MCF 10A (cell line): ENCODE data around the gene ZFAND3. TPM values are rescaled to one million over a fixed set of nuclear protein-coding genes. Genes with fewer than 3 reads are reported as not detected.

Source experiments
- BruUV-seq: library from RNA; stranded (reverse); fragments of 400-500 nt; replicated peaks from 2 replicates; lab custom pipeline; 2021; lab: Mats Ljungman, UMichigan
- CTCF ChIA-PET: fragments of 300-600 bp; sonication (Branson Sonifier 250); formaldehyde crosslinking; extraction: SDS; loops from one replicate; lab custom pipeline; 2021; ENCODE audit warnings: antibody characterized with exemption, inconsistent platforms; lab: Yijun Ruan, JAX
- POLR2A ChIA-PET: fragments of 300-600, 350-650 bp; sonication (Branson Sonifier 250); formaldehyde crosslinking; extraction: SDS; loops from one replicate; lab custom pipeline; 2020; ENCODE audit warnings: antibody characterized with exemption, inconsistent platforms; lab: Yijun Ruan, JAX
- DNase-seq: peaks from one replicate; pipeline ENCODE4 v3.0.0-alpha.2; 2018; ENCODE audit not compliant: unreplicated experiment
- H3K27ac Mint-ChIP-seq: one replicate; pipeline ENCODE4 v1.8.0; 2022; ENCODE audit warnings: mild to moderate bottlenecking, low read depth, mixed read lengths; ENCODE audit not compliant: unreplicated experiment
- H3K27me3 Mint-ChIP-seq: one replicate; pipeline ENCODE4 v1.8.0; 2022; ENCODE audit warnings: mixed read lengths; ENCODE audit not compliant: insufficient read depth, unreplicated experiment
- H3K36me3 Mint-ChIP-seq: one replicate; pipeline ENCODE4 v1.8.0; 2022; ENCODE audit warnings: mild to moderate bottlenecking, moderate library complexity, mixed read lengths; ENCODE audit not compliant: insufficient read depth, unreplicated experiment
- H3K4me1 Mint-ChIP-seq: one replicate; pipeline ENCODE4 v1.8.0; 2022; ENCODE audit warnings: mixed read lengths; ENCODE audit not compliant: insufficient read depth, unreplicated experiment
- H3K4me3 Mint-ChIP-seq: one replicate; pipeline ENCODE4 v1.8.0; 2022; ENCODE audit warnings: mild to moderate bottlenecking, moderate library complexity, mixed read lengths; ENCODE audit not compliant: unreplicated experiment
- H3K9me3 Mint-ChIP-seq: one replicate; pipeline ENCODE4 v1.8.0; 2022; ENCODE audit warnings: mixed read lengths; ENCODE audit not compliant: unreplicated experiment
- CTCF ChIP-seq: fragments of 200-600 bp; IDR thresholded peaks from one replicate; pipeline ENCODE4 v1.8.0; 2022; ENCODE audit warnings: antibody characterized with exemption, mild to moderate bottlenecking; ENCODE audit not compliant: unreplicated experiment
- intact Hi-C: fragments of 100-400 bp; cut with micrococcal nuclease; formaldehyde crosslinking; loops from 2 replicates; pipeline ENCODE4 v1.14.1; 2022
- total RNA-seq: library from RNA; stranded (reverse); gene quantifications from 2 replicates; pipeline ENCODE4 v1.2.3, GENCODE V29; 2022

The ZFAND3 gene
- total RNA-seq, 1 experiment from 2014 or later = 100 TPM

GRCh38 chr6:37916149-37916548 lies 96.6 kb downstream of the ZFAND3 start:
- Mint-ChIP-seq H3K27me3 (no peaks in the 10 kb centered on the region), H3K27ac (no peak overlapping the region), H3K4me1 (peaks cover 17% of the 10 kb centered on the region), H3K4me3 (no peak overlapping the region), H3K36me3 (peaks cover 7% of the 10 kb centered on the region), H3K9me3 (no peaks in the 10 kb centered on the region)
- BruUV-seq = no TSS peak
- intact Hi-C loops = no loop called here
- TF ChIP-seq CTCF = no peak
- no peak for DNase-seq
- ChIA-PET CTCF (no interaction called here), POLR2A (no interaction called here)

DNA sequence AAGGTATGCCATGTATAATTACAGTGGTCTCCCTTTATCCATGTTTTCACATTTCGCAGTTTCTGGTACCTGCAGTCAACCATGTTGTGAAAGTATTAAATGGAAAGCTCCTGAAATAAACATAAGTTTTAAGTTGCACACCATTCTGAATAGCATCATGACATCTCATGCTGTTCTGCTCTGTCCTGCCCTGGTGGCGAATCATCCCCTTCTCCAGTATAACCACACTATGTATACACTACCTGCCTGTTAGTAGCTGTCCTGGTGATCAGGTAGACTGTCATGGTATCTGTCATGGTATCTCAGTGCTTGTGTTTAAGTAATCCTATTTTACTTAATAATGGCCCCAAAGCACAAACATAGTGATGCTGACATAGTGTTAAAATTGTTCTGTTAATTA lies 97.1 kb downstream of the ZFAND3 start:
- no peak overlapping the region for H3K27ac Mint-ChIP-seq
- BruUV-seq = no TSS peak
- no peaks in the 10 kb centered on the region for H3K9me3 Mint-ChIP-seq
- H3K4me1 Mint-ChIP-seq = peaks cover 17% of the 10 kb centered on the region
- no peak for TF ChIP-seq CTCF
- DNase-seq = peak; percentile 5
- H3K4me3 Mint-ChIP-seq = no peak overlapping the region
- POLR2A ChIA-PET = no interaction called here
- H3K27me3 Mint-ChIP-seq = no peaks in the 10 kb centered on the region
- intact Hi-C loops = no loop called here
- peaks cover 7% of the 10 kb centered on the region for H3K36me3 Mint-ChIP-seq
- CTCF ChIA-PET = no interaction called here

DNA sequence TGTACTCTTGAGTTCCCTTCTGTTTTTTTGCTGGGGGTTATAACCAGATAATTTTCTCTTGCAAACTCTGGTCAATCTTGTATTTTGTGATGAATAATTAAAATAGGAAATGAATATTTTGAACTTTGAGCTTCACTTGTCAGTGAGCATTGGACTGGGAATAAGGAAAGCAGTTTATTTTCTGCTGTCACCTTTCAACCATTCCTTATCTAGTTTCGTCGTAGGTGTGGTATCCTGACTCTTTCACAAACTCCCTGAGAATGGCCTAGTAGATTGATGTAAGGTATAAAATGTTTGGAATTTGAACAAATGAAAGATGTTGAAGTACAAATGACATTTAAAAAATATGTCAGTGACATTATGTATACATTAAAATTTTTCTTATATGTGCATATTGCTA lies 98.0 kb downstream of the ZFAND3 start:
- Mint-ChIP-seq H3K4me1 (peaks cover 17% of the 10 kb centered on the region), H3K36me3 (peaks cover 12% of the 10 kb centered on the region), H3K4me3 (no peak overlapping the region), H3K27me3 (no peaks in the 10 kb centered on the region), H3K27ac (no peak overlapping the region), H3K9me3 (no peaks in the 10 kb centered on the region)
- no peak for TF ChIP-seq CTCF
- no TSS peak for BruUV-seq
- DNase-seq = no peak
- POLR2A ChIA-PET = no interaction called here
- intact Hi-C loops = no loop called here
- CTCF ChIA-PET = interaction anchor here (0.6 to 1.0 kb wide), 3 partner anchors 20 to 955 kb away, joined by 3 read pairs; no protein-coding TSS in a partner anchor

DNA sequence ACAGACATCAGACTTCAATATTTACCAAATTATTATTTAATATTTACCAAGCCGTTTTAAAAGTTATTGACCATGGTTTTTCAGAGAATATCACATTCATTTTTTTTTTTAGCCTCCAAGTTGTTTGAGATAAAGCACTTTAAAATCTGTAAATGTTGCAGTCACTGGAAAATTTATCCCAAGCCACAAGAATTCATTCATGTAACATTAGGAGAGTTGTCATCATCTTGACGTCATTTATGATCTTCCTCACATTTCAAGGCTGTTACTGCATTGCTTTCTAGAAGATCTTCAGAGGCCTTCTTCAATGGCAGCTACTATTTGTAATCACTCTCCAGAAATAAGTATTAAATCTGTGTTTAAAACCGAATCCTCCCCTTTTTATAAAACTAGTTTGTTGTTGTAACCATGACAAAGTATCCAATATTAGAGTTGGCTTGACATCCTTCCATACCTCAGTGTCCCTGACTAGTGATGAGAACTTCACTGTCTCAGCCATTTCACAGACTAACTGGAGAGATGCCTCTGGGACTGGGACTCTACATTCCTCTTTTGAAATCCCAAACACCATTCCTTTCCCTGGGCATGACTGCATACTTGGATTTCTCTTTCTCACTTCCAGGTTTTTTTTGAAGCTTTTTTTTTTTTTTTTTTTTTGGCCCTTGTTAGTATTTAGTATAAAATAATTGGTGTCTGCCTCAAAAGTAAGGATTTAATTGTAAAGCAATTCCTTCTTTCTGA lies 100.1 kb downstream of the ZFAND3 start:
- H3K36me3 Mint-ChIP-seq = peaks cover 14% of the 10 kb centered on the region
- intact Hi-C loops = no loop called here
- no peak overlapping the region for H3K4me3 Mint-ChIP-seq
- no peaks in the 10 kb centered on the region for H3K27me3 Mint-ChIP-seq
- CTCF ChIA-PET = no interaction called here
- no peak for TF ChIP-seq CTCF
- no peaks in the 10 kb centered on the region for H3K9me3 Mint-ChIP-seq
- no peak overlapping the region for H3K27ac Mint-ChIP-seq
- peaks cover 13% of the 10 kb centered on the region for H3K4me1 Mint-ChIP-seq
- BruUV-seq = no TSS peak
- DNase-seq = no peak
- POLR2A ChIA-PET = no interaction called here
